ENCODE data around the gene GHR.
"Not testable (repeated sequence)": the region's sequence is repeated elsewhere in the genome, so short reads cannot be mapped to it uniquely, and the experiment has no call there.

GHR gene

DNA sequence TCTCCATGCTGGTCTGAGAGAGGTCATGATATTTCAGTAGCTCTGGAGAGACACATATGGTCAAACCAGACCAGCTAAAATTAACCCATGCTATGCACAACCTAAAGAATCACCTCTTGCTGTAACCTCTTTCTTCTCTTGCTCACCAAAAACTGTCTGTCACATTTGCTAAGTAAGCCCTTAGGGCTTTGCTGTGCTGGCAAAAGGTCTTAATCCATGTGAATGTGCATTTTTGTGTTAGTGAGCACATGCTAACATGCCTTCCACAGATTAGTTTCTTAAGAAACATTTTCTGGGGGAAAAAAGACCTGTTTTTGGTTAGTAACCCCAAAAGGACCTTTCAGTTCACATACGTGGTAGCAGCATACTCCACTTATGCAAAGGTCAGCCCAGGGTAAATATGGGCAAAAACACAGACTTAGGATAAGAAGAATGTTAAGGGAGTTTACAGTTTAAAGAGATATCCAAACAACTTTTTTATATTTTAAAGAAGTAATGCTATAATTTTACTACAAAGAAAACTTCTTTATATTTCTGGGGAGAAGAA lies 209.2 kb downstream of the GHR start:
- no peak for DNase-seq (ENCODE audit: low read depth, low spot score)
- H3K27ac ChIP-seq: no peak overlapping the region

DNA sequence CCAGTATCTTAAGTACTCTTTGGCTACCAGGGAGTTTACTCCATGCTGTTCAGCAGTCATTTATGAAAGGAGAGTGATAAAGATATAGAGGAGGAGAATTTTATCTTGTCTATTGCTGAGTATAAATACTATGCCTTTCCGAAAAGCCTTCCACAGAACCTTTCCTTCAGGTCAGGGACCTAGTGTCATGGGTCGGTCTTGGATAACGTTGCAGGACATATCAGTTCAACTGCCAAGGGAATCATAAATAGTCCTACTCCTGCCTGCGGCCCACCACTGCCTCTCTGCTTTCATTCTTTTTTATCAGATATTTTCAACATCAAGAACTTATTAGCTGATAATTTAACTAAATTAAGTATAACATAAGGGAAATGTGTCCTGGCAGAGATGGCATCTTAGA lies 211.3 kb downstream of the GHR start:
- H3K27ac ChIP-seq: no peak overlapping the region
- DNase-seq (ENCODE audit: low read depth, low spot score): no peak

DNA sequence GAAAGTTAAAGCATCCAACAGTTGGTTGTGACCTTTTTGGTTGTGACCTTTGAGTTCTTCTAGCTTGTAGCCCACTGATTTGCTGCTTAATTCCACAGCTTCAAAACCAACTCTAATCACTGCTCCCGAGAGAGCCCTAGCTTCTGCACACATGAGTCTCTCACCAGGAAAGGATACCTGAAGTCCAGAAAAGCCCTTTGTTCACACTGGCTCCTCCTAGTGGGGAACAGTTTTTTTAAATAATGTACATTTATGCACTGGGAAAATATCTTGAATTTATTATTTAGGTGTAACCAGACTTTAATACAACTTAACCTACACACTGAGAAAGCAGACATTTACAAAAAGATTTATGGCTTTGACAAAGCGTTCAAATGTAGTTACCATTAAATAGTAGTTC lies 213.2 kb downstream of the GHR start:
- H3K27ac ChIP-seq: no peak overlapping the region
- DNase-seq (ENCODE audit: low read depth, low spot score): no peak

DNA sequence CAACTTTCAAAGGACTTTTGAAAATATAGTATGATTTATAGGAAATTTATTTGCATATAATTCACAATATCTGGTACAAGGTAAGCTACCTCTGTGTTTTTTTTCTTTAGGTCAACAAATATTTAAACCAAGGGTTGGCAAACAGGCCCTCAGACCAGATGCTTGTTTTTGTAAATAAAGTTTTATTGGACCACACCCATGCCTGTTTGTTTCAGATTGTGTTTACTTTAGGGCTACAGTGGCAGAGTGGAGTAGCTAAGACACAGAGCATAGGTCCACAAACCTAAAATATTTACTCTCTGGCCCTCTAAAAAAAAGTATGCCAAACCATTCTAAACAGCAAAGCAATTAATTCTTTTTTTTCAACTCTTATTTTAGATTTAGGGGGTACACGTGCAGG lies 213.7 kb downstream of the GHR start:
- DNase-seq (ENCODE audit: low read depth, low spot score): no peak
- no peak overlapping the region for H3K27ac ChIP-seq

DNA sequence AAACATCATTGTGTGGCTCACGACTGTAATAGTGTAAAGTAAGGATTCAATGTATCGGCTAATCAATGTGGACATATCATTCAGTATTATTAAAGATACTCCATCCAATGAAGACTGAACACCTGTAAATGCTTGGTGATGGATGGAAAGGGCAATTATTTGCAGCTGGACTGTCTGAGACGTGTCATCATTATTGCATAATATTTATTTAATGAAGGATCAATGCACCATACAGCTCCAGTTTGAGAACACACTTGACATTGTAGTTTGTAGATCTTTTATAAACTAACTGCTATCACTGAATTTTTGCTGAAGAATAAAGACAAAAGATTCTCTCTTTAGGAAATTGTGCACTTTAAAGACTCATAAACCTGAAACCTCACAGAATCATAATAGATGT lies 215.7 kb downstream of the GHR start:
- DNase-seq (ENCODE audit: low read depth, low spot score): no peak
- no peak overlapping the region for H3K27ac ChIP-seq

DNA sequence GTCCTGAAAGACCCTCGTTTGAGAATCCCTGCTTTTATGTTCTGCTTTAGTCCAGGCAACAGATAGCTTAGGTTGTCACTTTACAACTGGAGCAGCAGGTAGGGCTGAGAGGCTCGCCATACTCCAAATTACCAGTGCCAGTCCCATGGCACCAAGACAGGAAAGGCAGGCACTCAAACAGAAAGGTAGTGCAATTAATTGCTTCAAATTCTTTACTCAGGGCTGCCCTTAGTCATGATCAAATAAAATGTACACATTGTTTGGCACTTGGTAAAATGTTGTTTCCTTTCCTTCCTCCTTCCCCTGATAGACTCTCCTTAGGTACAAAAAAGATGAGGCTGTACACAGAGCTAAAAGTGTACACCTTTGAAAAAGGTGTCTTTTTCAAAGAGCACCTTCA lies 217.6 kb downstream of the GHR start:
- DNase-seq (ENCODE audit: low read depth, low spot score): no peak
- H3K27ac ChIP-seq: peak overlapping the region; percentile 79

DNA sequence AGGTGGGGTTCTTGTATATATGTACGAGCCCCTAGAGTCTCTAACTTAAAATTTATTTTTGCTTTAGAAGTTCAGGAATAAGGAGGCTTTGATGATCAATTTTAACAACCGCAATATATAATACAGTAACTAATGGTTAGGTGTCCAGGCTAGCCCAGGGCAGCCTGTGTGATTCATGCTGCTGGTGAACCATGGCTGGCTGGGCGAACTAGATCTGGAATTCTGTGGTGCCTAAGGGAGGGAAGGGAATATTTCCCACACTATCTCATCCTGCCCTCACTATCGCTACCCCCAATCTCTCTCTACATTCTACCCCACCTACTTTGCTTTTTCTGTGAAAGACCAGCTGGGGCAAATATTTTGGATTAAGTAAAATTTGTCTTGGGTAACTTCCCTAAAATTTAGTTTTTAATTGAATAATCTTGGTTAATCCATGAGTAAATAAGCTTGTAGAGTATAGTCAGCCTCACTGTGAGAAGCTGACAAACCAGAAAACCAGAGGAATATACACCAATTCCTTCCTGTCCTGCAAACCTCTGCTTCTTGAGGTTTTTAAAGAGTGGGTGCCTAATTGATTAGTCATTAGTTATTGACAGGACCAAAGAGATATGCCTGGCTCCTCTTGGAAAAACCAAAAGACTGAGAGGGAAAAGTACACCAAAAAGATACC lies 218.2 kb downstream of the GHR start:
- H3K27ac ChIP-seq: peak overlapping the region; percentile 79

DNA sequence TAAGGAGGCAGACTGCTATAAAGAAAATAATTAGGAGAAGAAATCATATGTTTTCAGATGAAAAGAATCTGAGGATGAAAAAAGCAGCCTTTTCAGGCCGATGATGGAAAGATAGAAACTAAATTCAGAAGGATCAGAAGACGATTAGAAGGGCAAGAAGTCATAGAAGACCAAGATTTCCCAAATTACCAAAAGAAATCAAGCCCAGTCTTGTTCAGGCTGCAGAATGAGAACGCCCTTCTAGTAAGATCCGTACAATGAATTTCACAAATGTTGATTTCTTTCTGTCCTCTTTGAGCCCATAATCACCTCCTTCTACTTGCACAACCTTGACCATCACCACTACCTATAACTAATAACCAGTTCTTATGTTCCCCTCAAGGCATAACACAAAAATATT lies 218.8 kb downstream of the GHR start:
- H3K27ac ChIP-seq: peak overlapping the region; percentile 79
- DNase-seq (ENCODE audit: low read depth, low spot score): no peak

More for the DNA sequence above, 218.2 kb downstream of the GHR start:
- DNase-seq (ENCODE audit: low read depth, low spot score): peak; percentile 51

DNA sequence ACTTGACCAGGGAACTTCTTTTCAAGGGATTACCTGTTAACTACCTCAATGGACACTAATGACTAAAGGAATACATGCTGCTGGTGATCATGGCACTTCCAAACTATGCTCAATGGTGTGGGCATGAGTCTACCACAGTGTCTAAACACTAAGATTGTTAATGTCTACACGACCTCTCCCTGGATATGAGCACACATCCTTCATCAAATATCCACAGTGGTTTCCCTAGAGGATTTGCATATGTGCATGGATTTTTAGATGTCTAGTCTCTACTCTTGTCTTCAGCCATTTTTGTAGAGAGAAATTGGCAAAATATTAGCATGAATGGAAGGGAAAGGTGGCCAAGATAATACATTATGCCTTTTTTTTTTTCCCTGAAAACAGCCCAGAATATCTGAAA lies 220.1 kb downstream of the GHR start:
- H3K27ac ChIP-seq: no peak overlapping the region
- no peak for DNase-seq (ENCODE audit: low read depth, low spot score)

DNA sequence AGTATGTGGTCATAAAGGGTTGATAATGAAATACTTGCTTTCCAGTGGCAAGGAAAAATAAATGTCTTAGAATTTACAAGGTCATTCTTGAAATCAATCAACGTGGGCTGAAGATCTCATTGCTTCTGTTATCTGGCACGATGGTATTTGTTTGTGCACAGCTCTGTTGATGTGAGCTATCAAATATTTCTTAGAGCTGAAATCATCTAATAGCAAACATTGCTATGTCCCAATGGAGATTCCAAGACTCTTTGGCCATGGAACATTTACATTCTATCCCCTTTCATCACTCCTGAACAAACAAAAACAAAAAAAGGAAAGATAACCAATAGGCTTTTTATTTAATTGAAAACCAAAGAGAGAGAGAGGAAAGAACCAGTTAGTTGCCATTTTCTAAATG lies 221.9 kb downstream of the GHR start:
- H3K27ac ChIP-seq: no peak overlapping the region
- no peak for DNase-seq (ENCODE audit: low read depth, low spot score)

DNA sequence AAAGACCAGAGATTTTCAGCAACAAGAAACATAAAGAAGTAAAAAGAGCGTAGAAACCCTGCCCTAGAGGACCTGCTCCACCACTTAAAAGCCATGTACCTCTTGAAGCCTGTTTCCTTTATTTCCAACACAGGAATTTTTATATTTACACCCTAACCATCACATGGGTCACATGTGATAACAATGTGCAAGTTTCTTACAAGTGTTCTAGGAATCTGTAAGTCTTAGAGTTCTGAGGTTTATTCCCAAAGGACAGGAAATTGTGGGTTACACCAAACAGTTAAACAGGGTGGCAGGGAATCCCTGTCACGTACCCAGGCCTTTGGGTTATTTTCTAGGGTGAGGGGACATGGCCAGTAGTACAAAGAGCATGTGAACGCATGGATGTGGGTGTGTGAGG lies 224.8 kb downstream of the GHR start:
- DNase-seq (ENCODE audit: low read depth, low spot score): no peak
- H3K27ac ChIP-seq: no peak overlapping the region

DNA sequence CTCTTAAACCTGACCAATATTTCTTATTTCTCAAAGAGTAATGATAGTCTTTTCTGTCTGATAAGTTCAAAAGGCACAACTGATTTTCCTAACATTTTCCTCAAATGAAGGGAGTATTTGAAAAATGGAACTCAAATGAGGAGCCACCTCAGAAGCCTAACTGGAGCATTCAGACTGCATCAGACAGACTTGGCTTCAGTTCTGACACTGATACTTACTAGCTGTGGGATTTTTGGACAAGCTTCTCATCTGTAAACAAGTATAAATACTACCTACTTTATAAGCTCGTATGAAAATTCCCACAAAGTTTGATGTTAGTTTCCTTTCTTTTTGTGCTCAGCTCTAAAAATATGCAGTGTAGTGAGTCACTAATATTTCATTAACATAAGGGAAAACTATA lies 225.7 kb downstream of the GHR start:
- H3K27ac ChIP-seq: no peak overlapping the region
- DNase-seq (ENCODE audit: low read depth, low spot score): no peak

DNA sequence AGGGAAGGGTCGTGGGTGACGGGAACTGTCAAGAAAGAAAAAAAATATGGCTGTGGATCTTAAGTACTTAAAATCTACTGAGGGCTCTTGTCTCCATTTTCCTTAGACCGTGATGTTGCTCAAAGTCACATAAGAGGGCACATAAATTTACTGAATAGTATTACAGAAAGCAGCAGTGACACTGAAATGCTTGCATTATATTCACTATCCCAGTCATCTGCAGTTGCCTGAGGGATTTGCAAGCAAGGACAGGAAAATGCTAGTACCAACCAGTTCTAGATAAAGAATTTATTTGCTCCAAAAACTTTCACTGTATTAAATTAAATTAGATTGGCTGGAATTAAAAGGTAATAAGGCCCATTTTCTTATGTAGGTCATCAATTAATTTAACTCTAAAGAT lies 226.8 kb downstream of the GHR start:
- H3K27ac ChIP-seq: no peak overlapping the region
- no peak for DNase-seq (ENCODE audit: low read depth, low spot score)

DNA sequence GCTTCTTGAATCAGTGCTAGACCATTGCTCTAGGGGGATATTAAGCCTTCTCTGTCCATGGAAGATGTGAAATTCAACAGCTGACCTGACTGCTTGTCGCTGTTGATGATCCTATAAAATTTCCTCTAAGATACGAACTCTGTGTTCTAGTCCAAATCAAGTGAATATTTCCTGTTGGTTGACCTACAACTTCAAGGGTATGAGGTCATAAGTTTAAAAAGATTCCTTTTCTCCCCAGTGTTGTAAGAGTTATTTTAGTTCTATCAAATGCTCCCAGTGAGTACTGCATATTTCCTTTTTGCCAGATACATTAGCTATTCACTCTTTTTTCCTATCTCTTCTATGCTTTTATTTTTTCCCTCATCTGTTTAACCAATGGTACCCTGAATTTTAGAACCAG lies 230.5 kb downstream of the GHR start:
- DNase-seq (ENCODE audit: low read depth, low spot score): no peak

DNA sequence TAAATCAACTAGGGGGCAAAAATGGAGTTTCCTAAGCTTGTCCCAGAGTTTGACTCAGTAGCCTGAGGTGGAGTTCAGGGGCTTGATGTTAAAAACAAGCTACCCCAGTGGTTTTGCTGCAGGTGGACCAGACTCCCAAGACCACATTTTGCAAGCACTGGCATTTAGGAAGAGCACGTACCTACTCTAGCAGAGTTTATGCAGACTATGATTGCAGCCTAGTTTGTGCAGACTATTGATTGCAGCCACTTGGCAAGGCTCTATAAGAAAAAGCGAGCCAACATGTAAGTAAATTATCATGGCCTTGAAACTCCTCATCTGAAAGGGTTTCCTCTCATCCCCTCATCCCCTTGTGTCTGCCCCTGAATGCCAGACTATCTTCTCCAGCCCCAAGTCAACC lies 231.4 kb downstream of the GHR start:
- H3K27ac ChIP-seq: no peak overlapping the region
- DNase-seq (ENCODE audit: low read depth, low spot score): no peak

More for the DNA sequence above, 230.5 kb downstream of the GHR start:
- no peak overlapping the region for H3K27ac ChIP-seq

DNA sequence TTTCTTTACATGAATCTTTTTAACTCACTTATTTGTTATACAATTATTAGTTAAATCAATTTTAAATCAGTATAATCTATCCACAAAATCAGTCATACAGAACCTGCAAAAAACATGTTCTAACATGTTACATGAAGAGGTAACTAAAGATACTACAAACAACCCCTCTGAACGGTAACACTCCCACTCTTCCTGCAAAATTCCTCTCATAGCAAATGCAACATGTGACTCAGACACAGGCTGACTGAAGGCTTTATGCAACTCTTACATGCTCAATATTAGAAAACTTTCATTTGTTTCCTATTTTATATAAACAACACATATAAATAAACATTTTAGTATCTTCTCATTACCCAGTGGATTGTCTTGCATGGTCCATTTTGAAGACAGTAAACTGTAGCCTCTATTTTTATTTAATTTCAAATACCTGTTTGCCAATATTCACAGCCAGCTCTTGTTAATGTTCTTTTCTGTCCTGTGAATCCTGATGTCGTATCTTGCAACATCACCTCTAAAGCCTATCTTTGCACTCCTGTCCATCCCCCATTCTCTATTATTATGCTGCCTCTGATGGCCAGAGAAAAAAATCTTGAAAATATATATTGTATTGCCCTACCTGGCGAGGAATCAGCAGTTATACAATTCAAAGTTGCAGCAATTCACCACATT lies 232.9 kb downstream of the GHR start:
- H3K27ac ChIP-seq: peak overlapping the region; percentile 43
- peak; percentile 26 for DNase-seq (ENCODE audit: low read depth, low spot score)

DNA sequence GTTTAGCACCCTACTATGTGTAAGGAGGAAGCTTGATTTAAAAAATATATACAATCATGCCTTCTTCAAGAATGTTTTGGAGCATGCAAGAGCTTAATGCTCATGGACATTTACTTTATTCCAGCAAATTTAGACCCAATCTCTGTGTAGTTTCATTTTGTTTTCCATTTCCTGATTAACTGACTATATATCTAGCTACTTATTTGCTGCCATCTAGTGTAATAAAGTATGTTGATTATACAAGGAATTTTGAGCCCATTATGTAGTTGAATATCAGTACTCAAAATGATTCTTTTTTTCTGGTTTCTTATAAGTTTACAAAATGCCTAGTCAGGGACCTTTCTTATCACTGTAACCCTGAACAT lies 233.4 kb downstream of the GHR start:
- no peak for DNase-seq (ENCODE audit: low read depth, low spot score)
- peak overlapping the region; percentile 43 for H3K27ac ChIP-seq

DNA sequence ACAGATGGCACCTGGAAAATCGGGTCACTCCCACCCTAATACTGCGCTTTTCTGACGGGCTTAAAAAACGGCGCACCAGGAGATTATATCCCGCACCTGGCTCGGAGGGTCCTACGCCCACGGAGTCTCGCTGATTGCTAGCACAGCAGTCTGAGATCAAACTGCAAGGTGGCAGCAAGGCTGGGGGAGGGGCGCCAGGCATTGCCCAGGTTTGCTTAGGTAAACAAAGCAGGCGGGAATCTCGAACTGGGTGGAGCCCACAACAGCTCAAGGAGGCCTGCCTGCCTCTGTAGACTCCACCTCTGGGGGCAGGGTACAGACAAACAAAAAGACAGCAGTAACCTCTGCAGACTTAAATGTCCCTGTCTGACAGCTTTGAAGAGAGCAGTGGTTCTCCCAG lies 236.6 kb downstream of the GHR start:
- H3K27ac ChIP-seq; DNase-seq (ENCODE audit: low read depth, low spot score): not testable (repeated sequence)

DNA sequence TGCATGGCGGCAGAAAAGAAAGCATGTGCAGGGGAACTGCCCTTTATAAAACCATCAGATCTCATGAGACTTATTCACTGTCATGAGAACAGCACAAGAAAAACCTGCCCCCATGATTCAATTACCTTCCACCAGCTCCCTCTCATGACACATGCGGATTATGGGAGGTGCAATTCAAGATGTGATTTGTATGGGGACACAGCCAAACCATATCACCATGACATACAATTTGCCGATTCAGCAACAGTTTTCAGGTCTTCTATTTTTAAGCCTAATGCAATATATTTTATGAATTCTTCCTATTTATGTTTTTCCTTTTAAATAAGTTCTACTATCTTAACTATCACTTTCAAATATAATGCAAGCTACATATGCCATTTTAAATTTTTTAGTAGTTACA lies 242.6 kb downstream of the GHR start:
- no peak overlapping the region for H3K27ac ChIP-seq
- DNase-seq (ENCODE audit: low read depth, low spot score): no peak

DNA sequence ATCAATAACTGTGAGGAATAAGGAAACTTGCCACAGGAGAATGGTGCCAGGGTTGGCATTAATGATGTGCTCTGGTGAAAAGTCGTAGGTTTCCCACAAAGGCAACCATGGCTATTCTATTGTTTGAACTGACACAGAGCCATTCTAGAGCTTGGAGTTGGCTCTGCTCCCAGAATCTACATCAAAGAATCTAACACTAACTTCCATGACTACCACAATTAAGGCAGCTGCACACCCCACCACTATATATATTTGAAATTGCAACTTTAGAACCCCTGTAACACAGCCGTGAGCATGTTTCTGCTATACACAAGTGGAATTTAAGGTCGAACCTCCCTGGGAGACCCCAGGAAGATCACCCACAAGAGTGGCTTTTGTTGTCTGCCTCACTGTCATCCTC lies 243.6 kb downstream of the GHR start:
- DNase-seq (ENCODE audit: low read depth, low spot score): no peak
- no peak overlapping the region for H3K27ac ChIP-seq

DNA sequence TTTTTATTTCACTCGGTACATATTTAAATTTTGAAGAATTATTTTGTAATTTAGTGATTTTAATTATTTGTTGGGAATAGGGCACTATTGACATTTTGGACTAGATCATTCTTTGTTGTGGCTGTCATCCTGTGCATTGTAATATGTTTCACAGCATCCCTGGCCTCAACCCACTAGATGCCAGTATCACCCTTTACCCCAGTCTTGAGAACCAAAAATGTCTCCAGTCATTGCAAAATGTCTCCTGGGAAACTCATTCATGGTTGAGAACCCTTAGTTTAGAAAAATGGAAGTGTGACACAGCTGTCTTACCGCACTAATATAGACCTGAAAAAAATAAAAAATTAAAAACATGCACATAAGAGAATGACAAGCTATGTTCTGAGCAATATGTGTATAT lies 245.0 kb downstream of the GHR start:
- DNase-seq (ENCODE audit: low read depth, low spot score): no peak
- H3K27ac ChIP-seq: no peak overlapping the region

DNA sequence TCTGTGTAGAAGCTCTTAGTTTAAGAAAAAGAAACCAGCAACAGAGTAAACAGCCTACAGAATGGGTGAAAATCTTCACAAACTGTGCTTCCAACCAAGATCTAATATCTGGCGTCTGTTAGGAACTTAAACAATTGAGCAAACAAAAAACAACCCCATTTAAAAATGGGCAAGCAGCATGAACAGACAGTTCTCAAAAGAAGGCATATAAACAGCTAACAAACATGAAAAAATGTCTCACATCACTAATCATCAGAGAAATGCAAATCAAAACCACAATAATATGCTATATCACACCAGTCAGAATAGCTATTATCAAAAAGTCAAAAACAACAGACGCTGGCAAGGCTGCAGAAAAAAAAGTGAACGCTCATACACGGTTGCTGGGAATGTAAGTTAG lies 249.7 kb downstream of the GHR start:
- no peak for DNase-seq (ENCODE audit: low read depth, low spot score)
- H3K27ac ChIP-seq: no peak overlapping the region
